B cell (primary cell): Measurements from ENCODE around the gene TTYH3.

Experiments used
- CTCF ChIP-seq: fragments of 200-600 bp; IDR thresholded peaks from one replicate; pipeline ENCODE4 v1.8.0; 2022; ENCODE audit warnings: antibody characterized with exemption, mild to moderate bottlenecking
- EZH2 ChIP-seq: IDR thresholded peaks from 2 replicates; pipeline ENCODE4 v1.6.1; 2012; ENCODE audit warnings: borderline replicate concordance, low read depth, mild to moderate bottlenecking, moderate library complexity, low read length; ENCODE audit not compliant: insufficient read depth, poor library complexity, severe bottlenecking

DNA sequence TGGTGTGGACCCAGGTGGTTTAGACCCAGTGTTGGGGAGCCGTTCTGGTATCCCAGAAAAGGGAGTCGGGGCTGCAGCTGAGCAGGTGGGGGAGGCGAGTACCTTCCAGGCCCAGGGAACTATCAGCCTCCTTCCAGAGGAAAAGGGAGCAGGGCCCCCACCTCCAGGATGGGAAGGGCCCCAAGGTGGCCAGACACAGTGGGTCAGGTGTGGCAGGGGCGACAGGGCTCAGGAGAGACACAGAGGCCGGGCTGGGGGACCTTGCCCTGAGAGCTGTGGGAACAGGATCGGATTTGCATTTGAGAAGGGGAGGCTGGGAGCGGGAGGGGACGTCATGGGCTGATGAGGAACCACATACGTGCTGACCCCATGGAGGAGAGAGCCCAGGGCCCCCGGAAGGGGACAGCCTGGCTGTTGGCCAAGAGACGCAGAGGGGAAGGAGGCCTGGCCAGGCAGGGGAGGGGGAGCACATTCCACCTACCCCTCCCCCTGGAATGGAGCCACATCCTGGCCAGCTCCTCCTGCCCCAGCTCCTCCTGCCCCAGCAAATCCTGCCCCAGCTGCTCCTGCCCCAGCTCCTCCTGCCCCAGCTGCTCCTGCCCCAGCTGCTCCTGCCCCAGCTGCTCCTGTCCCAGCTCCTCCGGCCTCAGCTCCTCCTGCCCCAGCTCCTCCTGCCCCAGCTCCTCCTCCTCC lies 9.7 kb upstream of the TTYH3 start:
- TF ChIP-seq CTCF (no peak), EZH2 (no peak)
